C4-2B (cell line): ENCODE data around the gene ZSCAN31.
"Not testable (repeated sequence)": the region's sequence is repeated elsewhere in the genome, so short reads cannot be mapped to it uniquely, and the experiment has no call there.

Experiments used
- H3K27ac ChIP-seq: fragments of 450-650 bp; 2 replicates; pipeline ENCODE4 v1.5.1; 2017
- ZFX ChIP-seq: fragments of 450-650 bp; IDR thresholded peaks from 2 replicates; pipeline ENCODE4 v1.6.1; 2017
- TF ChIP-seq, protein P1 (sequence below): fragments of 450-650 bp; conservative IDR thresholded peaks from 2 replicates; pipeline ENCODE4 v1.5.1; 2017; ENCODE audit warnings: mild to moderate bottlenecking

Gene ZSCAN31

DNA sequence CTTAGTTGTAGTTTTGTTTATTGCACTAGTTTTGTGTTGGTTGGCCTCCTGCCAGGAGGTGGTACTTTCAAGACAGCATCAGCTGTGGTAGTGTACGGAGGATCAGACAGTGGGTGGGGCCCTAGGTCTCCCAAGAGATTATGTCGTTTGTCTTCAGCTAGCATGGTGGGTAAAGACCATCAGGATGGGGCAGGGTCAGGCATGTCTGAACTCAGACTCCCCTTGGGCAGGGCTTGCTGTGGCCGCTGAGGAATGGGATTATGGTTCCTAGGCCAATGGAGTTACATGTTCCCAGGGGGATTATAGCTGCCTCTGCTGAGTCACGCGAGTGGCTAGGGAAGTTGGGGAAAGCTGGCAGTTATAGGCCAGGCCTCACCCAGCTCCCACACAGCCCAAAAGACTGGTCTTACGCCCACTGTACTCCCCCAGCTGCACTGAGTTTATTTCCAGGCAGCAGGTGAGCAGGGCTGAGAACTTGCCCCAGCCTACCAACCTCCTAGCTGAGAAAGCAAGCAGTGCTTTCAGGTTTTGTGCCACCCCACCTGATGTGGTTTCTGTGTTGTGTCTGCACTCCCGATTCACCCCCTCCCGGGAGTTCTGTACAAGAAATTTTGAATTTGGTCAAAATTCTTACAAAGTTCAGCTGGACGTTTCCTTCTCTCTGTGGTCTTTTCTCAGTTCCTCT is 24.7 kb downstream of the ZSCAN31 start:
- no peak overlapping the region for H3K27ac ChIP-seq
- TF ChIP-seq, protein P1, sequence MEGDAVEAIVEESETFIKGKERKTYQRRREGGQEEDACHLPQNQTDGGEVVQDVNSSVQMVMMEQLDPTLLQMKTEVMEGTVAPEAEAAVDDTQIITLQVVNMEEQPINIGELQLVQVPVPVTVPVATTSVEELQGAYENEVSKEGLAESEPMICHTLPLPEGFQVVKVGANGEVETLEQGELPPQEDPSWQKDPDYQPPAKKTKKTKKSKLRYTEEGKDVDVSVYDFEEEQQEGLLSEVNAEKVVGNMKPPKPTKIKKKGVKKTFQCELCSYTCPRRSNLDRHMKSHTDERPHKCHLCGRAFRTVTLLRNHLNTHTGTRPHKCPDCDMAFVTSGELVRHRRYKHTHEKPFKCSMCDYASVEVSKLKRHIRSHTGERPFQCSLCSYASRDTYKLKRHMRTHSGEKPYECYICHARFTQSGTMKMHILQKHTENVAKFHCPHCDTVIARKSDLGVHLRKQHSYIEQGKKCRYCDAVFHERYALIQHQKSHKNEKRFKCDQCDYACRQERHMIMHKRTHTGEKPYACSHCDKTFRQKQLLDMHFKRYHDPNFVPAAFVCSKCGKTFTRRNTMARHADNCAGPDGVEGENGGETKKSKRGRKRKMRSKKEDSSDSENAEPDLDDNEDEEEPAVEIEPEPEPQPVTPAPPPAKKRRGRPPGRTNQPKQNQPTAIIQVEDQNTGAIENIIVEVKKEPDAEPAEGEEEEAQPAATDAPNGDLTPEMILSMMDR = no peak
- TF ChIP-seq ZFX = no peak

DNA sequence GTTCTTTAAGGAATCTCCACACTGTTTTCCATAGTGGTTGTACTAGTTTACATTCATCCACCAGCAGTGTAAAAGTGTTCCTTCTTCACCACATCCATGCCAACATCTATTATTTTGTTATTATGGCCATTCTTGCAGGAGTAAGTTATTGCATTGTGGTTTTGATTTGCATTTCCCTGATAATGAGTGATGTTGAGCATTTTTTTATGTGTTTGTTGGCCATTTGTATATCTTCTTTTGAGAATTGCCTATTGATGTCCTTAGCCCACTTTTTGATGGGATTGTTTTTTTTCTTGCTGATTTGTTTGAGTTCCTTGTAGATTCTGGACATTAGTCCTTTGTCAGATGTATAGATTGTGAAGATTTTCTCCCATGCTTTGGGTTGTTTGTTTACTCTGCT is 29.6 kb downstream of the ZSCAN31 start:
- not testable (repeated sequence) for H3K27ac ChIP-seq

DNA sequence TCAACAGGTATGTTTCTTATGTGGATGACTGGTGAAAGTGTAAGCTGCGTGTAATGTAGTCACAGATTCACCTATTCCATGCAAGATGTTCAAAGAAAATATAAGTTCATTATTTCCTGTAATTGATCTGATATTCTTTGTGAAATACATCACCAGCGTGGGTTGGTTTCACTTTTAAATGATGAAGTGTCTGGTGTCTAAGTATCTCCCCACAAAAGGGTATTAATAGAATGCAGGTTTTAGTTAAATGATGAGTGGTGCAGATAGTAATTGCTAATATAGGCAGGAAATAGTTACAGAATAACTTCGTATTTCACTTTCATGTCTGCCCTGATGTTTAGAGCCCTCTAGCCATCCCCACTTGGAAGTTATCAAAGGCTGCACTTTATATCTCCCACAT is 32.4 kb downstream of the ZSCAN31 start:
- no peak overlapping the region for H3K27ac ChIP-seq
- TF ChIP-seq ZFX = no peak
- TF ChIP-seq, protein P1 = no peak

DNA sequence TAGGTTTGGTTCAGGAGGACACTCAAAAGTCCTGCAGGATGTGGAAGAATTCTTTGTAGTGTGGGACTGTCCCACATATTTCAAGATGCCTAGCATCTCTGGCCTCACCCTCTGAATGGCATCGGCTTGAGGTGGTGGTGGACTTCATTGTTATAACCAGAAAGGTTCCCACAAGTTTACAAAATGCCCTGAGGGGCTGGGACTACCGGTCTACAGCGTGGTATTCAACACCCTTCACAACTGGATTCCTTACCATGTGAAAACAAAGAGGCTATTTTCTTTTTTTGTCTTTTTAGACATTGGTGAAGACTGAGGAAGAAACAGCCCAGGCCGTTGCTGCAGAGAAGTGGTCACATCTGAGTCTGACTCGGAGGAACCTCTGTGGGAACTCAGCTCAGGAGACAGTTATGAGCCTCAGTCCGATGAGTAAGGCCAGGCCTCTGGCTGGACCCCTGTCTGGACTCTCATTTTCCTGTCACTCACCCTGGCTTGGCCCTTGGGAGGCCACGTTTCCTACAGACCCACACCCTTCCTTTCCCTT is 39.4 kb downstream of the ZSCAN31 start:
- H3K27ac ChIP-seq = no peak overlapping the region
- no peak for TF ChIP-seq ZFX
- TF ChIP-seq, protein P1 = no peak

DNA sequence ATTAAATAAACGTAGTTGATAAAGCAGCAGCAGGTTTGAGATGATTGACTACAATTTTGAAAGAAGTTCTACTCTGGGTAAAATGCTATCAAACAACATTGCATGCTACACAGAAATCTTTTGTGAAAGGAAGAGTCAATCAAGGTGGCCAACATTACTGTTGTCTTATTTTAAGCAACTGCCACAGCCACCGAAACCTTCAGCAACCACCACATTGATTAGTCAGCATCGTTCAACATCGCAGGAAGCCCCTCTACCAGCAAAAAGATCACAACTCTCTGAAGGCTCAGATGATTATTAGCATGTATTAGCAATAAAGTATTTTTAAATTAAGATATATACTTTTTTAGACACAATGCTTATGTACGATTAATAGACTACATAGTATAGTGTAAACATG is 40.6 kb downstream of the ZSCAN31 start:
- TF ChIP-seq, protein P1 = no peak
- TF ChIP-seq ZFX = no peak

DNA sequence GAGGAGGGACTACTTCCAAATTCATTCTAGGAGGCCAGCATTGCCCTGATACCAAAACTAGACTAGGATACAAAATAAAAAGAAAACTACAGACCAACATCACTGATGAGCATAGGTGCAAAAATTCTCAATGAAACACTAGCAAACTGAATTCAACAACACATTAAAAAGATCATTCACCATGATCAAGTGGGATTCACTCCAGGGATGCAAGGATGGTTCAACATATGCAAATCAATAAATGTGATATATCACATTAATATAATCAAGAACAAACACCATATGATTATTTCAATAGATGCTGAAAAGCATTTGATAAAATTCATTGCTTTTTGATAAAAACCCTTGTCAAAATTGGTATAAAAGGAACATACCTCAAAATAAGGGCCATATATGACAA is 44.4 kb downstream of the ZSCAN31 start:
- TF ChIP-seq, protein P1 = no peak
- no peak for TF ChIP-seq ZFX
- H3K27ac ChIP-seq = no peak overlapping the region

More for the DNA sequence above, 40.6 kb downstream of the ZSCAN31 start:
- H3K27ac ChIP-seq = no peak overlapping the region

DNA sequence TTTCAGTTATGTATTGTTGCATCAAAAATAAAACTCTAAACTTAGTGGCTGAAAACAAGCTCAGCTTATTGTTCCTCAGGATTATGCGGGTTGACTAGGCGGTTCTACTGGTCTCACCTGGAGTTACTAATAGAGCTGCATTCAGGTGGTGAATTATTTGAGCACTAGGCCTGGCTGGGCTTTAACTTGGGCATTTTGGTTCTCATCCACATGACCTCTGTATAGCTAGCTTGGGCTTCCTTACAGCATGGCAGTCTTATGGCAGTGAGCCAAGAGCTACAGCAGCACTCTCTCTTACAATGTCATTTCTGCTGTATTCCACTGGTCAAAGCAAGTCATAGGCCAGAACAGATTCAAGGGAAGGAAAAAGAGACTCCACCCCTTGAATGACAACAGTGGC is 53.0 kb downstream of the ZSCAN31 start:
- no peak overlapping the region for H3K27ac ChIP-seq
- no peak for TF ChIP-seq ZFX
- TF ChIP-seq, protein P1 = no peak
